WTC11 (cell line): ENCODE measurements around the gene MS4A15. TPM values are rescaled to one million over a fixed set of nuclear protein-coding genes. Genes with fewer than 3 reads are reported as not detected.

Experiments used
- ATAC-seq: fragments of 200-7000 bp; cut with Tn5 transposase; 2 replicates; pipeline ENCODE4 v1.10.0; 2021; ENCODE audit warnings: mild to moderate bottlenecking, moderate library complexity
- CTCF ChIA-PET: fragments of 300-600 bp; sonication (Branson Sonifier 250); formaldehyde crosslinking; loops from one replicate; lab custom pipeline; 2021; ENCODE audit warnings: antibody characterized with exemption; lab: Charles Lee
- POLR2A ChIA-PET: fragments of 350-600 bp; sonication (Branson Sonifier 250); formaldehyde crosslinking; loops from one replicate; lab custom pipeline; 2021; ENCODE audit warnings: antibody characterized with exemption; lab: Charles Lee
- DNase-seq: peaks from one replicate; pipeline ENCODE4 v3.0.0; 2021; ENCODE audit warnings: low spot score
- H3K27ac Mint-ChIP-seq: 2 replicates; pipeline ENCODE4 v1.8.0; 2021; ENCODE audit warnings: mixed read lengths
- H3K27me3 Mint-ChIP-seq: 2 replicates; pipeline ENCODE4 v1.8.0; 2021; ENCODE audit warnings: low read depth, mild to moderate bottlenecking, moderate library complexity, mixed read lengths
- H3K36me3 Mint-ChIP-seq: 2 replicates; pipeline ENCODE4 v1.8.0; 2021; ENCODE audit warnings: mixed read lengths
- H3K4me1 Mint-ChIP-seq: 2 replicates; pipeline ENCODE4 v1.8.0; 2022; ENCODE audit warnings: mixed read lengths
- H3K4me3 Mint-ChIP-seq: 2 replicates; pipeline ENCODE4 v1.8.0; 2021; ENCODE audit warnings: mild to moderate bottlenecking, moderate library complexity, mixed read lengths
- H3K9me3 Mint-ChIP-seq: 2 replicates; pipeline ENCODE4 v1.8.0; 2021; ENCODE audit warnings: mixed read lengths
- ATF1 ChIP-seq: sonication (generic); formaldehyde crosslinking; IDR thresholded peaks from 2 replicates; pipeline ENCODE4 v1.8.1; 2023; ENCODE audit warnings: mild to moderate bottlenecking, moderate library complexity, missing genetic modification reagents
- CBFB ChIP-seq: sonication (generic); formaldehyde crosslinking; IDR thresholded peaks from 2 replicates; pipeline ENCODE4 v1.8.1; 2022; ENCODE audit warnings: mild to moderate bottlenecking, low read depth, missing genetic modification reagents
- FOXJ3 ChIP-seq: sonication (generic); formaldehyde crosslinking; IDR thresholded peaks from 2 replicates; pipeline ENCODE4 v1.9.0; 2021; ENCODE audit warnings: missing genetic modification reagents, mild to moderate bottlenecking, borderline replicate concordance
- HMGA2 ChIP-seq: fragments of 250-450 bp; sonication (Bioruptor Pico); IDR thresholded peaks from 2 replicates; pipeline ENCODE4 v1.4.0; 2021; ENCODE audit warnings: mild to moderate bottlenecking, moderate library complexity
- KAT7 ChIP-seq: sonication (generic); formaldehyde crosslinking; IDR thresholded peaks from 2 replicates; pipeline ENCODE4 v1.8.1; 2023; ENCODE audit warnings: missing genetic modification reagents, mild to moderate bottlenecking, borderline replicate concordance
- MYBL2 ChIP-seq: sonication (generic); formaldehyde crosslinking; IDR thresholded peaks from 2 replicates; pipeline ENCODE4 v1.8.1; 2023; ENCODE audit warnings: mild to moderate bottlenecking, moderate library complexity, missing genetic modification reagents
- NFYB ChIP-seq: sonication (generic); formaldehyde crosslinking; conservative IDR thresholded peaks from 2 replicates; pipeline ENCODE4 v1.8.0; 2022; ENCODE audit warnings: low read depth, missing genetic modification reagents
- NR2C2 ChIP-seq: sonication (generic); formaldehyde crosslinking; IDR thresholded peaks from 2 replicates; pipeline ENCODE4 v1.8.0; 2022; ENCODE audit warnings: mild to moderate bottlenecking, missing genetic modification reagents
- OVOL2 ChIP-seq: fragments of 250-450 bp; sonication (Bioruptor Pico); IDR thresholded peaks from 2 replicates; pipeline ENCODE4 v1.9.0; 2021; ENCODE audit warnings: mild to moderate bottlenecking, borderline replicate concordance
- PRRX2 ChIP-seq: fragments of 250-450 bp; sonication (Bioruptor Pico); IDR thresholded peaks from 2 replicates; pipeline ENCODE4 v1.8.0; 2021; ENCODE audit warnings: mild to moderate bottlenecking
- SMAD3 ChIP-seq: sonication (generic); formaldehyde crosslinking; IDR thresholded peaks from 2 replicates; pipeline ENCODE4 v1.8.0; 2022; ENCODE audit warnings: missing genetic modification reagents, mild to moderate bottlenecking, borderline replicate concordance
- ZNF317 ChIP-seq: sonication (generic); formaldehyde crosslinking; IDR thresholded peaks from 2 replicates; pipeline ENCODE4 v1.8.1; 2023; ENCODE audit warnings: low read depth, mild to moderate bottlenecking, moderate library complexity, missing genetic modification reagents, borderline replicate concordance
- ZNF396 ChIP-seq: fragments of 250-450 bp; sonication (Bioruptor Pico); IDR thresholded peaks from 2 replicates; pipeline ENCODE4 v1.8.0; 2021; ENCODE audit warnings: mild to moderate bottlenecking, moderate library complexity, borderline replicate concordance
- ZNF423 ChIP-seq: fragments of 250-450 bp; sonication (Bioruptor Pico); IDR thresholded peaks from 2 replicates; pipeline ENCODE4 v2.1.2; 2022; ENCODE audit warnings: mild to moderate bottlenecking, moderate library complexity
- total RNA-seq: library from RNA; stranded (reverse); gene quantifications from 3 replicates; pipeline ENCODE4 v1.2.3, GENCODE V29; 2021
- TF ChIP-seq, protein P1 (sequence below): fragments of 250-450 bp; sonication (Bioruptor Pico); IDR thresholded peaks from 2 replicates; pipeline ENCODE4 v1.9.0; 2021; ENCODE audit warnings: mild to moderate bottlenecking, borderline replicate concordance
- TF ChIP-seq, protein P2 (sequence below): sonication (generic); formaldehyde crosslinking; IDR thresholded peaks from 2 replicates; pipeline ENCODE4 v1.8.0; 2022; ENCODE audit warnings: mild to moderate bottlenecking, missing genetic modification reagents
- TF ChIP-seq, protein P3 (sequence below): fragments of 250-450 bp; sonication (Bioruptor Pico); IDR thresholded peaks from 2 replicates; pipeline ENCODE4 v2.1.2; 2022; ENCODE audit warnings: mild to moderate bottlenecking, moderate library complexity
- TF ChIP-seq, protein P4 (sequence below): sonication (generic); formaldehyde crosslinking; IDR thresholded peaks from 2 replicates; pipeline ENCODE4 v1.8.0; 2023; ENCODE audit warnings: missing genetic modification reagents
- TF ChIP-seq, protein P5 (sequence below): sonication (generic); formaldehyde crosslinking; conservative IDR thresholded peaks from 2 replicates; pipeline ENCODE4 v1.8.1; 2022; ENCODE audit warnings: mild to moderate bottlenecking, missing genetic modification reagents
- TF ChIP-seq, protein P6 (sequence below): sonication (generic); formaldehyde crosslinking; IDR thresholded peaks from 2 replicates; pipeline ENCODE4 v1.8.0; 2022; ENCODE audit warnings: mild to moderate bottlenecking, missing genetic modification reagents
- TF ChIP-seq, protein P7 (sequence below): sonication (generic); formaldehyde crosslinking; IDR thresholded peaks from 2 replicates; pipeline ENCODE4 v1.8.1; 2023; ENCODE audit warnings: mild to moderate bottlenecking, missing genetic modification reagents, borderline replicate concordance
- TF ChIP-seq, protein P8 (sequence below): sonication (generic); formaldehyde crosslinking; IDR thresholded peaks from 2 replicates; pipeline ENCODE4 v1.8.1; 2023; ENCODE audit warnings: mild to moderate bottlenecking, missing genetic modification reagents, moderate library complexity

The MS4A15 gene
- total RNA-seq, 1 experiment from 2014 or later: 0.09 TPM

DNA sequence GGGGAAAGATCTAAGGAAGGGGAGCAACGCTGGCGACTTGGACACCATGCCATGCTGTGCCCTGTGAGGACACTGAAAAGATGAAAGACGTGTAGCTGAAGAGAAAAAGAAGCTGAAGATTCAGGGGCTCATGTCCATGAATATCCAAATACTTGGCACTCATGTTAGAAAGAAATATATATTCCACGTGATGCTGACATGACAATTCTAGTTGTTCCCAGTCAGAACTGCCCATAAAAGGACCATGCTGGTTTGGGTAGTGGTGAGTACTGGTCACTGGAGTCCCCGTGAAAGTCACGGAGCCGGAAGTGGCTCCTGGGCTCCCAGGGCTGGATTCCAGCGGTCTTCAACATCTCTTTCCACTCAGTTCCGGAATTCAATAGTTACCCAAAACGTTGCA lies 9.9 kb downstream of the MS4A15 start:
- DNase-seq (no peak), ATAC-seq (no peak)
- POLR2A ChIA-PET: no interaction called here
- no peak for TF ChIP-seq ATF1
- TF ChIP-seq, protein P1, sequence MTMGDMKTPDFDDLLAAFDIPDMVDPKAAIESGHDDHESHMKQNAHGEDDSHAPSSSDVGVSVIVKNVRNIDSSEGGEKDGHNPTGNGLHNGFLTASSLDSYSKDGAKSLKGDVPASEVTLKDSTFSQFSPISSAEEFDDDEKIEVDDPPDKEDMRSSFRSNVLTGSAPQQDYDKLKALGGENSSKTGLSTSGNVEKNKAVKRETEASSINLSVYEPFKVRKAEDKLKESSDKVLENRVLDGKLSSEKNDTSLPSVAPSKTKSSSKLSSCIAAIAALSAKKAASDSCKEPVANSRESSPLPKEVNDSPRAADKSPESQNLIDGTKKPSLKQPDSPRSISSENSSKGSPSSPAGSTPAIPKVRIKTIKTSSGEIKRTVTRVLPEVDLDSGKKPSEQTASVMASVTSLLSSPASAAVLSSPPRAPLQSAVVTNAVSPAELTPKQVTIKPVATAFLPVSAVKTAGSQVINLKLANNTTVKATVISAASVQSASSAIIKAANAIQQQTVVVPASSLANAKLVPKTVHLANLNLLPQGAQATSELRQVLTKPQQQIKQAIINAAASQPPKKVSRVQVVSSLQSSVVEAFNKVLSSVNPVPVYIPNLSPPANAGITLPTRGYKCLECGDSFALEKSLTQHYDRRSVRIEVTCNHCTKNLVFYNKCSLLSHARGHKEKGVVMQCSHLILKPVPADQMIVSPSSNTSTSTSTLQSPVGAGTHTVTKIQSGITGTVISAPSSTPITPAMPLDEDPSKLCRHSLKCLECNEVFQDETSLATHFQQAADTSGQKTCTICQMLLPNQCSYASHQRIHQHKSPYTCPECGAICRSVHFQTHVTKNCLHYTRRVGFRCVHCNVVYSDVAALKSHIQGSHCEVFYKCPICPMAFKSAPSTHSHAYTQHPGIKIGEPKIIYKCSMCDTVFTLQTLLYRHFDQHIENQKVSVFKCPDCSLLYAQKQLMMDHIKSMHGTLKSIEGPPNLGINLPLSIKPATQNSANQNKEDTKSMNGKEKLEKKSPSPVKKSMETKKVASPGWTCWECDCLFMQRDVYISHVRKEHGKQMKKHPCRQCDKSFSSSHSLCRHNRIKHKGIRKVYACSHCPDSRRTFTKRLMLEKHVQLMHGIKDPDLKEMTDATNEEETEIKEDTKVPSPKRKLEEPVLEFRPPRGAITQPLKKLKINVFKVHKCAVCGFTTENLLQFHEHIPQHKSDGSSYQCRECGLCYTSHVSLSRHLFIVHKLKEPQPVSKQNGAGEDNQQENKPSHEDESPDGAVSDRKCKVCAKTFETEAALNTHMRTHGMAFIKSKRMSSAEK: no peak
- TF ChIP-seq CBFB (CRISPR knock-in tag): no peak
- no peak for TF ChIP-seq ZNF423 (CRISPR knock-in tag)
- no peak for TF ChIP-seq OVOL2 (CRISPR knock-in tag)
- TF ChIP-seq, protein P2, sequence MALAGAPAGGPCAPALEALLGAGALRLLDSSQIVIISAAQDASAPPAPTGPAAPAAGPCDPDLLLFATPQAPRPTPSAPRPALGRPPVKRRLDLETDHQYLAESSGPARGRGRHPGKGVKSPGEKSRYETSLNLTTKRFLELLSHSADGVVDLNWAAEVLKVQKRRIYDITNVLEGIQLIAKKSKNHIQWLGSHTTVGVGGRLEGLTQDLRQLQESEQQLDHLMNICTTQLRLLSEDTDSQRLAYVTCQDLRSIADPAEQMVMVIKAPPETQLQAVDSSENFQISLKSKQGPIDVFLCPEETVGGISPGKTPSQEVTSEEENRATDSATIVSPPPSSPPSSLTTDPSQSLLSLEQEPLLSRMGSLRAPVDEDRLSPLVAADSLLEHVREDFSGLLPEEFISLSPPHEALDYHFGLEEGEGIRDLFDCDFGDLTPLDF (CRISPR knock-in tag): no peak
- TF ChIP-seq NR2C2 (CRISPR knock-in tag): no peak
- no peak for TF ChIP-seq PRRX2 (CRISPR knock-in tag)
- TF ChIP-seq, protein P3, sequence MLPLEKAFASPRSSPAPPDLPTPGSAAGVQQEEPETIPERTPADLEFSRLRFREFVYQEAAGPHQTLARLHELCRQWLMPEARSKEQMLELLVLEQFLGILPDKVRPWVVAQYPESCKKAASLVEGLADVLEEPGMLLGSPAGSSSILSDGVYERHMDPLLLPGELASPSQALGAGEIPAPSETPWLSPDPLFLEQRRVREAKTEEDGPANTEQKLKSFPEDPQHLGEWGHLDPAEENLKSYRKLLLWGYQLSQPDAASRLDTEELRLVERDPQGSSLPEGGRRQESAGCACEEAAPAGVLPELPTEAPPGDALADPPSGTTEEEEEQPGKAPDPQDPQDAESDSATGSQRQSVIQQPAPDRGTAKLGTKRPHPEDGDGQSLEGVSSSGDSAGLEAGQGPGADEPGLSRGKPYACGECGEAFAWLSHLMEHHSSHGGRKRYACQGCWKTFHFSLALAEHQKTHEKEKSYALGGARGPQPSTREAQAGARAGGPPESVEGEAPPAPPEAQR: no peak
- TF ChIP-seq FOXJ3: no peak
- no peak for TF ChIP-seq ZNF396 (CRISPR knock-in tag)
- TF ChIP-seq NFYB (CRISPR knock-in tag): no peak
- TF ChIP-seq KAT7 (CRISPR knock-in tag): no peak
- TF ChIP-seq, protein P4, sequence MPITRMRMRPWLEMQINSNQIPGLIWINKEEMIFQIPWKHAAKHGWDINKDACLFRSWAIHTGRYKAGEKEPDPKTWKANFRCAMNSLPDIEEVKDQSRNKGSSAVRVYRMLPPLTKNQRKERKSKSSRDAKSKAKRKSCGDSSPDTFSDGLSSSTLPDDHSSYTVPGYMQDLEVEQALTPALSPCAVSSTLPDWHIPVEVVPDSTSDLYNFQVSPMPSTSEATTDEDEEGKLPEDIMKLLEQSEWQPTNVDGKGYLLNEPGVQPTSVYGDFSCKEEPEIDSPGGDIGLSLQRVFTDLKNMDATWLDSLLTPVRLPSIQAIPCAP (CRISPR knock-in tag): no peak
- TF ChIP-seq, protein P5, sequence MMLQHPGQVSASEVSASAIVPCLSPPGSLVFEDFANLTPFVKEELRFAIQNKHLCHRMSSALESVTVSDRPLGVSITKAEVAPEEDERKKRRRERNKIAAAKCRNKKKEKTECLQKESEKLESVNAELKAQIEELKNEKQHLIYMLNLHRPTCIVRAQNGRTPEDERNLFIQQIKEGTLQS: no peak
- TF ChIP-seq, protein P6, sequence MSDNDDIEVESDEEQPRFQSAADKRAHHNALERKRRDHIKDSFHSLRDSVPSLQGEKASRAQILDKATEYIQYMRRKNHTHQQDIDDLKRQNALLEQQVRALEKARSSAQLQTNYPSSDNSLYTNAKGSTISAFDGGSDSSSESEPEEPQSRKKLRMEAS (CRISPR knock-in tag): no peak
- H3K36me3 Mint-ChIP-seq: no peaks in the 10 kb centered on the region; the same call in 1 of the 2 replicates
- no peak overlapping the region for H3K27ac Mint-ChIP-seq
- peaks cover 23% of the 10 kb centered on the region for H3K4me1 Mint-ChIP-seq
- CTCF ChIA-PET: interaction anchor here (0.6 to 6.0 kb wide), 9 partner anchors 9 to 1183 kb away, joined by 3 to 125 read pairs (median 4); partner anchors contain the start of genes MS4A10 and MS4A15
- no peak overlapping the region for H3K4me3 Mint-ChIP-seq
- H3K9me3 Mint-ChIP-seq: no peaks in the 10 kb centered on the region
- peaks cover 38% of the 10 kb centered on the region for H3K27me3 Mint-ChIP-seq

DNA sequence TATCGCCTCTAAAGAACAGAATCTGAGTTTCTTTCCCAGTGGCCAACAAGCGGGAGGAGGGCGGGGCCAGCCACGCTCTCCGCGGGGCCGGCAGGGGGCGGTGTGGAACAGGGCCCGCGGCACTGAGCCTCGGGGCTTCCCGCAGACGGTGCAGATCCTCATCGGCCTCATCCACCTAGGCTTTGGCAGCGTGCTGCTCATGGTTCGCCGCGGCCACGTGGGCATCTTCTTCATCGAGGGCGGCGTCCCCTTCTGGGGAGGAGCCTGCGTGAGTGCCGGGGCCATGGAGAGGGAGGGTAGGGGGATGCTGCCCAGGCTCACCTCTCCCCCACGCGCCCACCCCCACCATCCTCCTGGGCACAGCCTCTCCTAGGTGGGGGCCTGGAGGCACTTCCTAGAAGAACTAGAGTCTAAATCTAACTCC lies 10.7 kb downstream of the MS4A15 start:
- H3K9me3 Mint-ChIP-seq: no peaks in the 10 kb centered on the region
- CTCF ChIA-PET: interaction anchor here (0.6 to 6.0 kb wide), 8 partner anchors 8 to 171 kb away, joined by 3 to 125 read pairs (median 4); partner anchors contain the start of genes MS4A10 and MS4A15
- peaks cover 23% of the 10 kb centered on the region for H3K4me1 Mint-ChIP-seq
- POLR2A ChIA-PET: no interaction called here
- peak; percentile 79 for DNase-seq
- H3K27ac Mint-ChIP-seq: no peak overlapping the region
- peak; percentile 88 for ATAC-seq
- H3K27me3 Mint-ChIP-seq: peaks cover 38% of the 10 kb centered on the region
- peak overlapping the region; percentile 18; the same call in 1 of the 2 replicates for H3K4me3 Mint-ChIP-seq
- no peaks in the 10 kb centered on the region; the same call in 1 of the 2 replicates for H3K36me3 Mint-ChIP-seq
- TF ChIP-seq, protein P7, sequence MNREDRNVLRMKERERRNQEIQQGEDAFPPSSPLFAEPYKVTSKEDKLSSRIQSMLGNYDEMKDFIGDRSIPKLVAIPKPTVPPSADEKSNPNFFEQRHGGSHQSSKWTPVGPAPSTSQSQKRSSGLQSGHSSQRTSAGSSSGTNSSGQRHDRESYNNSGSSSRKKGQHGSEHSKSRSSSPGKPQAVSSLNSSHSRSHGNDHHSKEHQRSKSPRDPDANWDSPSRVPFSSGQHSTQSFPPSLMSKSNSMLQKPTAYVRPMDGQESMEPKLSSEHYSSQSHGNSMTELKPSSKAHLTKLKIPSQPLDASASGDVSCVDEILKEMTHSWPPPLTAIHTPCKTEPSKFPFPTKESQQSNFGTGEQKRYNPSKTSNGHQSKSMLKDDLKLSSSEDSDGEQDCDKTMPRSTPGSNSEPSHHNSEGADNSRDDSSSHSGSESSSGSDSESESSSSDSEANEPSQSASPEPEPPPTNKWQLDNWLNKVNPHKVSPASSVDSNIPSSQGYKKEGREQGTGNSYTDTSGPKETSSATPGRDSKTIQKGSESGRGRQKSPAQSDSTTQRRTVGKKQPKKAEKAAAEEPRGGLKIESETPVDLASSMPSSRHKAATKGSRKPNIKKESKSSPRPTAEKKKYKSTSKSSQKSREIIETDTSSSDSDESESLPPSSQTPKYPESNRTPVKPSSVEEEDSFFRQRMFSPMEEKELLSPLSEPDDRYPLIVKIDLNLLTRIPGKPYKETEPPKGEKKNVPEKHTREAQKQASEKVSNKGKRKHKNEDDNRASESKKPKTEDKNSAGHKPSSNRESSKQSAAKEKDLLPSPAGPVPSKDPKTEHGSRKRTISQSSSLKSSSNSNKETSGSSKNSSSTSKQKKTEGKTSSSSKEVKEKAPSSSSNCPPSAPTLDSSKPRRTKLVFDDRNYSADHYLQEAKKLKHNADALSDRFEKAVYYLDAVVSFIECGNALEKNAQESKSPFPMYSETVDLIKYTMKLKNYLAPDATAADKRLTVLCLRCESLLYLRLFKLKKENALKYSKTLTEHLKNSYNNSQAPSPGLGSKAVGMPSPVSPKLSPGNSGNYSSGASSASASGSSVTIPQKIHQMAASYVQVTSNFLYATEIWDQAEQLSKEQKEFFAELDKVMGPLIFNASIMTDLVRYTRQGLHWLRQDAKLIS (CRISPR knock-in tag): no peak
- TF ChIP-seq HMGA2 (CRISPR knock-in tag): no peak
- no peak for TF ChIP-seq SMAD3
- no peak for TF ChIP-seq MYBL2 (CRISPR knock-in tag)
- TF ChIP-seq ZNF317: no peak
- TF ChIP-seq ATF1: no peak
- TF ChIP-seq, protein P8, sequence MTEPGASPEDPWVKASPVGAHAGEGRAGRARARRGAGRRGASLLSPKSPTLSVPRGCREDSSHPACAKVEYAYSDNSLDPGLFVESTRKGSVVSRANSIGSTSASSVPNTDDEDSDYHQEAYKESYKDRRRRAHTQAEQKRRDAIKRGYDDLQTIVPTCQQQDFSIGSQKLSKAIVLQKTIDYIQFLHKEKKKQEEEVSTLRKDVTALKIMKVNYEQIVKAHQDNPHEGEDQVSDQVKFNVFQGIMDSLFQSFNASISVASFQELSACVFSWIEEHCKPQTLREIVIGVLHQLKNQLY (CRISPR knock-in tag): no peak
